HG03135 (cell line): Measurements from ENCODE around the gene SPDYC.

ENCODE experiments used
- ATAC-seq: cut with Tn5 transposase; IDR thresholded peaks from one replicate; pipeline ENCODE4 v1.9.1; 2021; ENCODE audit warnings: mild to moderate bottlenecking, moderate library complexity; ENCODE audit not compliant: unreplicated experiment

SPDYC gene

GRCh38 chr11:65221026-65221425 is 51.0 kb downstream of the SPDYC start:
- no peak for ATAC-seq
